Measurements from ENCODE around the gene BEGAIN. TPM values are rescaled to one million over a fixed set of nuclear protein-coding genes. Genes with fewer than 3 reads are reported as not detected.

Gene BEGAIN
- total RNA-seq, 1 donor from 2014 or later: 0.54 TPM

GRCh38 chr14:100487304-100487703 lies 99.9 kb downstream of the BEGAIN start:
- Histone ChIP-seq H3K27me3 (ENCODE audit: insufficient read depth, low read length) (no peaks in the 10 kb centered on the region), H3K9me3 (ENCODE audit: insufficient read depth, low read depth, low read length) (no peaks in the 10 kb centered on the region), H3K36me3 (ENCODE audit: insufficient read depth, low read length) (no peaks in the 10 kb centered on the region), H3K27ac (ENCODE audit: low read depth, low read length) (no peak overlapping the region), H3K9ac (ENCODE audit: low read length) (no peak overlapping the region), H3K79me2 (ENCODE audit: insufficient read depth, low read length) (no peaks in the 10 kb centered on the region), H3K4me3 (ENCODE audit: insufficient read depth, low read depth, low read length) (no peak overlapping the region), H4K20me1 (ENCODE audit: insufficient read depth, low read length) (peaks cover 32% of the 10 kb centered on the region), H3K4me2 (ENCODE audit: low read length) (no peak overlapping the region), H3K4me1 (ENCODE audit: insufficient read depth, low read length) (peaks cover 9% of the 10 kb centered on the region), H2AFZ (ENCODE audit: low read depth, low read length) (no peak overlapping the region)
- Mint-ChIP-seq H3K4me1 (ENCODE audit: low read depth, unreplicated experiment) (no peaks in the 10 kb centered on the region), H3K4me3 (ENCODE audit: unreplicated experiment) (no peak overlapping the region), H3K36me3 (ENCODE audit: low read depth, unreplicated experiment) (peaks cover 16% of the 10 kb centered on the region), H3K9me3 (ENCODE audit: unreplicated experiment) (no peaks in the 10 kb centered on the region), H3K27me3 (ENCODE audit: low read depth, unreplicated experiment) (peaks cover 3% of the 10 kb centered on the region), H3K27ac (ENCODE audit: unreplicated experiment) (no peak overlapping the region)
- TF ChIP-seq CTCF (IDR thresholded peaks at IDR 0.05; ENCODE audit: insufficient read depth, low read depth, low read length) (no peak), EZH2 (IDR thresholded peaks at IDR 0.05; ENCODE audit: insufficient read depth, low read length) (no peak)
- FAIRE-seq: no peak
- DNase-seq (ENCODE audit: low read depth): no peak

Other genes starting within 250 kb of the BEGAIN start
- 12.3 and 13.1 TPM in 2 replicates for gene WDR25, start 210.9 kb downstream of the BEGAIN start, total RNA-seq
- 1.3 and 2.7 TPM in 2 replicates for gene DLK1, start 139.5 kb upstream of the BEGAIN start, total RNA-seq
- gene MEG3, start 238.7 kb upstream of the BEGAIN start, total RNA-seq: not detected in 2 replicates

All from astrocyte (in vitro differentiated cells and primary cell).